HL-60/S4 treated with retinoic acid at 250 ng/mL for 4 days and 3 days (cell line): ENCODE results near the gene KRT81.
"Not testable (repeated sequence)": the region's sequence is repeated elsewhere in the genome, so short reads cannot be mapped to it uniquely, and the experiment has no call there.

ENCODE experiments used
- in situ Hi-C: fragments of 300-500 bp; cut with MboI; formaldehyde crosslinking; loops from 2 replicates; pipeline ENCODE4 v1.7.0; 2022; ENCODE audit warnings: low sequenced_read_pairs

KRT81 gene

GRCh38 chr12:52278575-52279421, 12.5 kb downstream of the KRT81 start:
- in situ Hi-C loops, result no loop called here

- in situ Hi-C loops, result no loop called here
Observed at GRCh38 chr12:52277486-52278245, 13.7 kb downstream of the KRT81 start.

GRCh38 chr12:52275686-52276085, 15.6 kb downstream of the KRT81 start:
- in situ Hi-C loops, result no loop called here

GRCh38 chr12:52274521-52275120, 16.7 kb downstream of the KRT81 start, which contains the start of gene KRT86:
Gene KRT86 (plus strand): TSS chr12:52274645. CDS start chr12:52301917, 27,272 bp downstream.
- in situ Hi-C loops, result no loop called here

GRCh38 chr12:52271158-52271557, 20.2 kb downstream of the KRT81 start:
- in situ Hi-C loops, result no loop called here

GRCh38 chr12:52270541-52271070, 20.7 kb downstream of the KRT81 start:
- in situ Hi-C loops, result no loop called here

GRCh38 chr12:52268212-52268611, 23.1 kb downstream of the KRT81 start:
- in situ Hi-C loops, result no loop called here

GRCh38 chr12:52267699-52268098, 23.6 kb downstream of the KRT81 start:
- in situ Hi-C loops, result no loop called here

GRCh38 chr12:52267266-52267665, 24.1 kb downstream of the KRT81 start:
- in situ Hi-C loops, result no loop called here

GRCh38 chr12:52266514-52266913, 24.8 kb downstream of the KRT81 start:
- in situ Hi-C loops, result no loop called here

GRCh38 chr12:52264435-52264825, 26.9 kb downstream of the KRT81 start:
- in situ Hi-C loops, result no loop called here

GRCh38 chr12:52263761-52264434, 27.4 kb downstream of the KRT81 start:
- in situ Hi-C loops, result no loop called here

GRCh38 chr12:52262286-52262685, 29.0 kb downstream of the KRT81 start:
- in situ Hi-C loops, result no loop called here

- in situ Hi-C loops, result no loop called here
Observed at GRCh38 chr12:52261208-52261484, 30.2 kb downstream of the KRT81 start.

GRCh38 chr12:52260361-52261207, 30.8 kb downstream of the KRT81 start:
- in situ Hi-C loops, result no loop called here

- in situ Hi-C loops, result no loop called here
Observed at GRCh38 chr12:52259657-52260243, 31.6 kb downstream of the KRT81 start.

- in situ Hi-C loops, result no loop called here
Observed at GRCh38 chr12:52258335-52258901, 32.9 kb downstream of the KRT81 start.

GRCh38 chr12:52257922-52258321, 33.4 kb downstream of the KRT81 start:
- in situ Hi-C loops, result not testable (repeated sequence)

GRCh38 chr12:52257074-52257551, 34.2 kb downstream of the KRT81 start:
- in situ Hi-C loops, result no loop called here
